ENCODE data around the gene PAK6. TPM values are rescaled to one million over a fixed set of nuclear protein-coding genes. Genes with fewer than 3 reads are reported as not detected.

PAK6 gene
- total RNA-seq, 1 donor from 2014 or later, result 7.1 TPM

- H3K4me3 ChIP-seq (ENCODE audit: low read depth, low read length), result no peak overlapping the region
- TF ChIP-seq CTCF (conservative IDR thresholded peaks at IDR 0.05; ENCODE audit: low read depth, low read length), result no peak
- DNase-seq (ENCODE audit: low read depth), result no peak
Observed at GRCh38 chr15:40316931-40317330, 78.1 kb downstream of the PAK6 start.

GRCh38 chr15:40317580-40317979 lies 78.7 kb downstream of the PAK6 start:
- no peak for DNase-seq (ENCODE audit: low read depth)
- no peak overlapping the region for H3K4me3 ChIP-seq (ENCODE audit: low read depth, low read length)
- TF ChIP-seq CTCF (conservative IDR thresholded peaks at IDR 0.05; ENCODE audit: low read depth, low read length), result no peak

GRCh38 chr15:40320409-40320808 lies 81.5 kb downstream of the PAK6 start:
- DNase-seq (ENCODE audit: low read depth), result no peak
- TF ChIP-seq CTCF (conservative IDR thresholded peaks at IDR 0.05; ENCODE audit: low read depth, low read length), result no peak
- no peak overlapping the region for H3K4me3 ChIP-seq (ENCODE audit: low read depth, low read length)

GRCh38 chr15:40320931-40321371 lies 82.1 kb downstream of the PAK6 start:
- no peak for DNase-seq (ENCODE audit: low read depth)
- TF ChIP-seq CTCF (conservative IDR thresholded peaks at IDR 0.05; ENCODE audit: low read depth, low read length), result peak; percentile 93
- H3K4me3 ChIP-seq (ENCODE audit: low read depth, low read length), result no peak overlapping the region

- H3K4me3 ChIP-seq (ENCODE audit: low read depth, low read length), result peak overlapping the region; percentile 47
- no peak for DNase-seq (ENCODE audit: low read depth)
- no peak for TF ChIP-seq CTCF (conservative IDR thresholded peaks at IDR 0.05; ENCODE audit: low read depth, low read length)
Observed at GRCh38 chr15:40322531-40323238, 83.8 kb downstream of the PAK6 start.

- TF ChIP-seq CTCF (conservative IDR thresholded peaks at IDR 0.05; ENCODE audit: low read depth, low read length), result peak; percentile 46
- peak within 1 kb of the TSS; percentile 61 for H3K4me3 ChIP-seq (ENCODE audit: low read depth, low read length)
- DNase-seq (ENCODE audit: low read depth), result no peak
Observed at GRCh38 chr15:40323239-40323952, 84.5 kb downstream of the PAK6 start, which contains the start of gene INAFM2. INAFM2 (plus strand) TSS chr15:40323692; CDS start chr15:40324056, 364 bp downstream.
